A549 (cell line): ENCODE measurements around the gene KCNG4. TPM values are rescaled to one million over a fixed set of nuclear protein-coding genes. Genes with fewer than 3 reads are reported as not detected.
"Not testable (repeated sequence)": the region's sequence is repeated elsewhere in the genome, so short reads cannot be mapped to it uniquely, and the experiment has no call there.

ENCODE experiments used
- ATAC-seq, 2 experiments: fragments of 200-7000 bp in 1 of 2; fragments of >200 bp in 1 of 2; cut with Nextera tagmentation in 1 of 2; cut with Tn5 transposase in 1 of 2; 3 replicates each; pipeline versions ENCODE4 v1.8.0 to v1.9.1; 2018 to 2020; ENCODE audit warnings: mild to moderate bottlenecking in 1 of 2, moderate library complexity in 1 of 2
- CTCF ChIA-PET: fragments of 300-600 bp; sonication (Branson Sonifier 250); formaldehyde crosslinking; extraction: SDS; loops from one replicate; lab custom pipeline; 2021; ENCODE audit warnings: antibody characterized with exemption, inconsistent platforms; lab: Yijun Ruan, JAX
- POLR2A ChIA-PET: fragments of 350-600 bp; formaldehyde crosslinking; extraction: SDS; loops from one replicate; lab custom pipeline; 2021; ENCODE audit warnings: antibody characterized with exemption, inconsistent platforms; lab: Yijun Ruan, JAX
- DNase-seq, 2 experiments: peaks; one replicate each; pipeline versions ENCODE4 v3.0.0 to v3.0.0-alpha.2; 2011 to 2016; ENCODE audit warnings: low read depth in 1 of 2, low spot score in 1 of 2
- FAIRE-seq: peaks from 2 replicates; lab custom pipeline; 2011; peaks lifted over from hg19 to GRCh38; lab: Jason Lieb, UNC
- H3K27ac ChIP-seq, 2 experiments: fragments of >200 bp; sonication (Bioruptor Twin); formaldehyde crosslinking; 3 replicates each; pipeline ENCODE4 v1.5.1; 2016 to 2017
- H3K4me1 ChIP-seq: fragments of >200 bp; sonication (Bioruptor Twin); formaldehyde crosslinking; 3 replicates; pipeline ENCODE4 v1.6.1; 2016
- H3K4me2 ChIP-seq: fragments of >200 bp; sonication (Bioruptor Twin); formaldehyde crosslinking; 3 replicates; pipeline ENCODE4 v1.6.1; 2016
- H3K4me3 ChIP-seq: fragments of >200 bp; sonication (Bioruptor Twin); formaldehyde crosslinking; 3 replicates; pipeline ENCODE4 v1.5.1; 2016
- H3K9me3 ChIP-seq: fragments of >200 bp; sonication (Bioruptor Twin); formaldehyde crosslinking; 3 replicates; pipeline ENCODE4 v1.6.1; 2016
- CBX8 ChIP-seq: fragments of 200-600 bp; sonication (generic); IDR thresholded peaks from 2 replicates; pipeline ENCODE4 v1.6.1; 2016
- CHD4 ChIP-seq: fragments of 200-600 bp; sonication (generic); IDR thresholded peaks from 2 replicates; pipeline ENCODE4 v1.6.1; 2016; ENCODE audit warnings: antibody characterized with exemption, mild to moderate bottlenecking, borderline replicate concordance
- FOSL2 ChIP-seq, 2 experiments: fragments of 450-650 bp in 1 of 2; fragments of >200 bp in 1 of 2; sonication (Bioruptor Twin) in 1 of 2; formaldehyde crosslinking; IDR thresholded peaks; 2 replicates each; pipeline versions ENCODE4 v1.5.0 to v1.6.1; 2016 to 2020; ENCODE audit warnings: mild to moderate bottlenecking in 1 of 2, moderate library complexity in 1 of 2
- POLR2A ChIP-seq: IDR thresholded peaks from 2 replicates; pipeline ENCODE4 v1.6.1; 2012; ENCODE audit warnings: mild to moderate bottlenecking, low read length
- RARB ChIP-seq: fragments of 250-450 bp; sonication (Bioruptor Pico); IDR thresholded peaks from 2 replicates; pipeline ENCODE4 v1.8.0; 2021; ENCODE audit warnings: mild to moderate bottlenecking, moderate library complexity
- SMC3 ChIP-seq: fragments of >200 bp; sonication (Bioruptor Twin); formaldehyde crosslinking; IDR thresholded peaks from 3 replicates; pipeline ENCODE4 v1.6.1; 2018; ENCODE audit warnings: inconsistent platforms
- SREBF2 ChIP-seq: fragments of 450-650 bp; IDR thresholded peaks from 2 replicates; pipeline ENCODE4 v1.6.1; 2014; ENCODE audit warnings: mild to moderate bottlenecking, moderate library complexity
- WGBS: methylation state at CpG from one replicate; pipeline ENCODE4 v1.1.6; 2017; ENCODE audit errors: missing lambda C conversion rate; 5-methylcytosine and 5-hydroxymethylcytosine counted together
- polyA plus RNA-seq, 4 experiments: library from polyadenylated mRNA; depleted of rRNA in 3 of 4; stranded (reverse); fragments of >200 nt; fragmentation: RNase III in 1 of 4; extraction: RNeasy Plus Mini Kit Qiagen cat#74134 plus additional on column Dnase treatment in 1 of 4; gene quantifications; 2 replicates in 3 of 4; 3 replicates in 1 of 4; pipeline ENCODE4 v1.2.3, GENCODE V29; 2011 to 2017
- TF ChIP-seq, protein P1 (sequence below): IDR thresholded peaks from 2 replicates; pipeline ENCODE4 v1.6.1; 2012
- TF ChIP-seq, protein P2 (sequence below): fragments of 250-450 bp; sonication (Bioruptor Pico); IDR thresholded peaks from 2 replicates; pipeline ENCODE4 v1.5.0; 2021; ENCODE audit warnings: mild to moderate bottlenecking, moderate library complexity, borderline replicate concordance
- TF ChIP-seq, protein P3 (sequence below): fragments of 150-350 bp; IDR thresholded peaks from 2 replicates; pipeline ENCODE4 v1.6.1; 2014; ENCODE audit warnings: low read depth, mild to moderate bottlenecking, low read length
- TF ChIP-seq, protein P4 (sequence below): fragments of 200-600 bp; sonication (generic); IDR thresholded peaks from 2 replicates; pipeline ENCODE4 v1.6.1; 2016; ENCODE audit warnings: antibody characterized with exemption, mild to moderate bottlenecking, moderate library complexity

The KCNG4 gene
- polyA plus RNA-seq, 2 of the 4 experiments (the other 2 are of a cell fraction): not detected

DNA sequence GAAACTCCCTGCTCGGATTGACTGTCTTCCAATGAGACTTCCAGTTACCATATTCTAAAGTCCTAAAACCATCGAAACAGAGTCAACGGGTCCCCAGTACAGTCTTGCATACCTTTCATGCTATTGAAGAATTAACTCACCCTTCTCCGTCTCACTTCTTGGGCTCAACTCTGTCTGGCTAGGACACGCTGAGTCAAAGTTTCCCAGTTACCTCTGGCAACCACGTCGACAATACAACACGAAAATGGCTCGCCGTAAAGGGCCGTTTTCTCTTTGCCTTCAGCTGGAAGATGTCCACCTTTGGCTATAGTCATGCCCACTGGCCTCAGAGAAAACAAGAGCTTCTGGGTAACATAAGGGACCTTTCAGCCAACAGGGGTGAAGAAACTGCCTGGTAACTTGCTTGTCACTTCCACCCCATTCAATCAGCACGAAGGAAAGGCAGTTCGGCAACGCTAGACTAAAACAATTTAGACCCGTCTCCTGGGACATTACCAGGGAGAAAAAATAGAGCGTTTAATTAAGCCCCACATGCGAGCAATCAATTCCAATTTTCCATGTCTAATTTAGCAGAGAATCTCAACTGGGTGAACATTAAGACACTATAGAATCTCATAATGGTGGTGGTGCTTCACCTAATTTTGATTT lies 21.5 kb downstream of the KCNG4 start:
- Histone ChIP-seq H3K4me2 (no peak overlapping the region), H3K27ac (no peak overlapping the region), H3K9me3 (no peaks in the 10 kb centered on the region), H3K4me1 (no peaks in the 10 kb centered on the region), H3K4me3 (no peak overlapping the region)
- ChIA-PET POLR2A (no interaction called here), CTCF (interaction anchor here (0.7 to 1.3 kb wide), 5 partner anchors 8 to 59 kb away, joined by 3 to 4 read pairs (median 3); partner anchors contain the start of gene TAF1C)
- FAIRE-seq (no peak), DNase-seq (no peak), ATAC-seq (no peak)
- TF ChIP-seq FOSL2 (IDR thresholded peaks at IDR 0.05) (no peak), FOSL2 (CRISPR knock-in tag; IDR thresholded peaks at IDR 0.05) (no peak), CBX8 (no peak), SREBF2 (no peak), POLR2A (no peak), RARB (CRISPR knock-in tag) (no peak), CHD4 (no peak), SMC3 (no peak)
- TF ChIP-seq, protein P1, sequence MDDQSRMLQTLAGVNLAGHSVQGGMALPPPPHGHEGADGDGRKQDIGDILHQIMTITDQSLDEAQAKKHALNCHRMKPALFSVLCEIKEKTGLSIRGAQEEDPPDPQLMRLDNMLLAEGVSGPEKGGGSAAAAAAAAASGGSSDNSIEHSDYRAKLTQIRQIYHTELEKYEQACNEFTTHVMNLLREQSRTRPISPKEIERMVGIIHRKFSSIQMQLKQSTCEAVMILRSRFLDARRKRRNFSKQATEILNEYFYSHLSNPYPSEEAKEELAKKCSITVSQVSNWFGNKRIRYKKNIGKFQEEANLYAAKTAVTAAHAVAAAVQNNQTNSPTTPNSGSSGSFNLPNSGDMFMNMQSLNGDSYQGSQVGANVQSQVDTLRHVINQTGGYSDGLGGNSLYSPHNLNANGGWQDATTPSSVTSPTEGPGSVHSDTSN: no peak
- TF ChIP-seq, protein P2, sequence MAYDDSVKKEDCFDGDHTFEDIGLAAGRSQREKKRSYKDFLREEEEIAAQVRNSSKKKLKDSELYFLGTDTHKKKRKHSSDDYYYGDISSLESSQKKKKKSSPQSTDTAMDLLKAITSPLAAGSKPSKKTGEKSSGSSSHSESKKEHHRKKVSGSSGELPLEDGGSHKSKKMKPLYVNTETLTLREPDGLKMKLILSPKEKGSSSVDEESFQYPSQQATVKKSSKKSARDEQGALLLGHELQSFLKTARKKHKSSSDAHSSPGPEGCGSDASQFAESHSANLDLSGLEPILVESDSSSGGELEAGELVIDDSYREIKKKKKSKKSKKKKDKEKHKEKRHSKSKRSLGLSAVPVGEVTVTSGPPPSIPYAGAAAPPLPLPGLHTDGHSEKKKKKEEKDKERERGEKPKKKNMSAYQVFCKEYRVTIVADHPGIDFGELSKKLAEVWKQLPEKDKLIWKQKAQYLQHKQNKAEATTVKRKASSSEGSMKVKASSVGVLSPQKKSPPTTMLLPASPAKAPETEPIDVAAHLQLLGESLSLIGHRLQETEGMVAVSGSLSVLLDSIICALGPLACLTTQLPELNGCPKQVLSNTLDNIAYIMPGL (CRISPR knock-in tag): no peak
- TF ChIP-seq, protein P3, sequence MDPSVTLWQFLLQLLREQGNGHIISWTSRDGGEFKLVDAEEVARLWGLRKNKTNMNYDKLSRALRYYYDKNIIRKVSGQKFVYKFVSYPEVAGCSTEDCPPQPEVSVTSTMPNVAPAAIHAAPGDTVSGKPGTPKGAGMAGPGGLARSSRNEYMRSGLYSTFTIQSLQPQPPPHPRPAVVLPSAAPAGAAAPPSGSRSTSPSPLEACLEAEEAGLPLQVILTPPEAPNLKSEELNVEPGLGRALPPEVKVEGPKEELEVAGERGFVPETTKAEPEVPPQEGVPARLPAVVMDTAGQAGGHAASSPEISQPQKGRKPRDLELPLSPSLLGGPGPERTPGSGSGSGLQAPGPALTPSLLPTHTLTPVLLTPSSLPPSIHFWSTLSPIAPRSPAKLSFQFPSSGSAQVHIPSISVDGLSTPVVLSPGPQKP: no peak
- WGBS: 75% methylated on average over 17 of the region's 17 CpGs

DNA sequence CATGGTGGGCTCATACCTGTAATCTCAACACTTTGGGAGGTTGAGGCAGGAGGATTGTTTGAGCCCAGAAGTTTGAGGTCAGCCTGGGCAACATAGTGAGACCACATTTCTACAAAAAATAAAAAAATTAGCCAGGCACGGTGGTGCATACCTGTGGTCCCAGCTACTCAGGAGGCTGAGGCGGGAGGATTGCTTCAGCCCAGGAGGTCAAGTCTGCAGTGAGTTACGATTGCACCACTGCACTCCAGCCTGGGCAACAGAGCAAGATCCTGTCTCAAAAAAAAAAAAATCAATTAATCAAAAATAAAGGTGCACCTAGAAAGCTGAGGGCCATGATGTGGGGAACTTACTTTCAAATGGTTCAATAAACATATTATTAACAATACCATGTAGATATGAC lies 23.7 kb downstream of the KCNG4 start:
- H3K4me2 ChIP-seq, H3K27ac ChIP-seq, DNase-seq, FAIRE-seq, H3K9me3 ChIP-seq, H3K4me3 ChIP-seq, H3K4me1 ChIP-seq, POLR2A ChIA-PET, ATAC-seq: not testable (repeated sequence)
- CTCF ChIA-PET: interaction anchor here (0.6 to 1.8 kb wide), 3 partner anchors 17 to 32 kb away, joined by 3 to 8 read pairs (median 3); partner anchors contain the start of gene TAF1C
- 44% methylated on average over 3 of the region's 3 CpGs for WGBS

DNA sequence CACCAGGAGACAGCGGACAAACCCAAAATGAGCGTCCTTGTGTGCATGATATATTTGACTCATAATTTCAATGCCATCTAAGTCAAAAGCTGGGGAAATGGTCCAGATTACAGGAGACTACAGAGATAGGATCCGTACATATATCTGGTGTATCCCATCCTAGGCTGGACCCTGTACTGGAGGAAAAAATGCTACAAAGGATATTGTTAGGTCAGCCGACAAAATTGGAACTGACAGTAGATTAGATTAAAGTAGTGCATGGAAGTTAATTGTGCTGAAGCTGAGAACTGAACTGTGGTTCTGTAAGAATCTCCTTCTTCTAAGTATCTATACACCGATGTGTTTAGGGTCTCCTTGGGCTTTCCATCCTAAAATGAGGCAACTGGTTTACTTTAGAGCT lies 24.3 kb downstream of the KCNG4 start:
- ChIA-PET POLR2A (no interaction called here), CTCF (interaction anchor here (0.6 to 1.8 kb wide), 3 partner anchors 18 to 32 kb away, joined by 3 to 8 read pairs (median 3); partner anchors contain the start of gene TAF1C)
- H3K4me1 ChIP-seq: no peaks in the 10 kb centered on the region
- ATAC-seq: no peak
- H3K9me3 ChIP-seq: no peaks in the 10 kb centered on the region
- 78% methylated on average over 5 of the region's 5 CpGs for WGBS
- FAIRE-seq: no peak
- H3K4me3 ChIP-seq: no peak overlapping the region
- TF ChIP-seq, protein P4, sequence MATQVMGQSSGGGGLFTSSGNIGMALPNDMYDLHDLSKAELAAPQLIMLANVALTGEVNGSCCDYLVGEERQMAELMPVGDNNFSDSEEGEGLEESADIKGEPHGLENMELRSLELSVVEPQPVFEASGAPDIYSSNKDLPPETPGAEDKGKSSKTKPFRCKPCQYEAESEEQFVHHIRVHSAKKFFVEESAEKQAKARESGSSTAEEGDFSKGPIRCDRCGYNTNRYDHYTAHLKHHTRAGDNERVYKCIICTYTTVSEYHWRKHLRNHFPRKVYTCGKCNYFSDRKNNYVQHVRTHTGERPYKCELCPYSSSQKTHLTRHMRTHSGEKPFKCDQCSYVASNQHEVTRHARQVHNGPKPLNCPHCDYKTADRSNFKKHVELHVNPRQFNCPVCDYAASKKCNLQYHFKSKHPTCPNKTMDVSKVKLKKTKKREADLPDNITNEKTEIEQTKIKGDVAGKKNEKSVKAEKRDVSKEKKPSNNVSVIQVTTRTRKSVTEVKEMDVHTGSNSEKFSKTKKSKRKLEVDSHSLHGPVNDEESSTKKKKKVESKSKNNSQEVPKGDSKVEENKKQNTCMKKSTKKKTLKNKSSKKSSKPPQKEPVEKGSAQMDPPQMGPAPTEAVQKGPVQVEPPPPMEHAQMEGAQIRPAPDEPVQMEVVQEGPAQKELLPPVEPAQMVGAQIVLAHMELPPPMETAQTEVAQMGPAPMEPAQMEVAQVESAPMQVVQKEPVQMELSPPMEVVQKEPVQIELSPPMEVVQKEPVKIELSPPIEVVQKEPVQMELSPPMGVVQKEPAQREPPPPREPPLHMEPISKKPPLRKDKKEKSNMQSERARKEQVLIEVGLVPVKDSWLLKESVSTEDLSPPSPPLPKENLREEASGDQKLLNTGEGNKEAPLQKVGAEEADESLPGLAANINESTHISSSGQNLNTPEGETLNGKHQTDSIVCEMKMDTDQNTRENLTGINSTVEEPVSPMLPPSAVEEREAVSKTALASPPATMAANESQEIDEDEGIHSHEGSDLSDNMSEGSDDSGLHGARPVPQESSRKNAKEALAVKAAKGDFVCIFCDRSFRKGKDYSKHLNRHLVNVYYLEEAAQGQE: no peak
- DNase-seq: no peak
- no peak overlapping the region for H3K4me2 ChIP-seq
- H3K27ac ChIP-seq: no peak overlapping the region
